Femur (tissue), 1 donor: Measurements from ENCODE around the gene CRTAC1.

ENCODE experiments used
- DNase-seq: peaks from one replicate; pipeline ENCODE4 v3.0.0-alpha.2; 2017

The CRTAC1 gene

GRCh38 chr10:97895084-97895483 lies 135.3 kb downstream of the CRTAC1 start:
- no peak for DNase-seq

DNA sequence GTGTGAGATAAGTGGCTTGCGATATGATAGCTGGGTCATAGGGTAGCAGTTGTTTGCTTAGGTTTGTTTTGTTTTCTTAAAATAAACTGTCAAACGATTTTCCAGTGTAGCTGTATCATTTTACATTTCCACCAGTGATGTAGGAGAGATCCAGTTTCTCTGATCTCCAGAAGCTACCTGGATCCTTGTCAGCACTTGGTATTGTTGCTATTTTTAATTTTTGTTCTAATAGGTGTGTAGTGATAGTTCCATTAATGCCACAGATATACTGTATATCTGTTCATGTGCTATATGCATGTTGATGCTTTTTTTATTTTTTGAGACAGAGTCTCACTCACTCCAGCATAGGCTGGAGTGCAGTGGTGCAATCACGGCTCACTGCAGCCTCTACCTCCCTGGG lies 136.3 kb downstream of the CRTAC1 start:
- DNase-seq: no peak

DNA sequence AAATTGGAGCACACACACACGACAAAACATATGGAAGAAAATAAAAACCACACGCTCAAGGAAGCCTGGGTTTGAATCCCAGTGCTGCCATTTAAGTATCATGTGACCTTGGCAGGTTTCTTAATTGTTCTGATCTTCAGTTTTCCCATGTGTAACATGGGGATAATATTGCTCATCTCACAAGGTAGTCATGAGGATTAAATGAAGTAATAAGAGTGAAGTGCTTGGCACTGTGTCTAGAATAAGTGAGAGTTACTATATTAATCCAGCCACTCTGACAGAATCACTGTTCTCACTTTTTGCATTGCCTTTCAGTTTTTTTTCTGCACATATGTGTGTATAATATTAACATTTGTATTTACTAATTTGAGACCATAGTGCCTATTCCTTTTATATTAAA lies 137.5 kb downstream of the CRTAC1 start:
- no peak for DNase-seq

- DNase-seq: no peak
Measured at GRCh38 chr10:97892506-97892905, 137.9 kb downstream of the CRTAC1 start.

DNA sequence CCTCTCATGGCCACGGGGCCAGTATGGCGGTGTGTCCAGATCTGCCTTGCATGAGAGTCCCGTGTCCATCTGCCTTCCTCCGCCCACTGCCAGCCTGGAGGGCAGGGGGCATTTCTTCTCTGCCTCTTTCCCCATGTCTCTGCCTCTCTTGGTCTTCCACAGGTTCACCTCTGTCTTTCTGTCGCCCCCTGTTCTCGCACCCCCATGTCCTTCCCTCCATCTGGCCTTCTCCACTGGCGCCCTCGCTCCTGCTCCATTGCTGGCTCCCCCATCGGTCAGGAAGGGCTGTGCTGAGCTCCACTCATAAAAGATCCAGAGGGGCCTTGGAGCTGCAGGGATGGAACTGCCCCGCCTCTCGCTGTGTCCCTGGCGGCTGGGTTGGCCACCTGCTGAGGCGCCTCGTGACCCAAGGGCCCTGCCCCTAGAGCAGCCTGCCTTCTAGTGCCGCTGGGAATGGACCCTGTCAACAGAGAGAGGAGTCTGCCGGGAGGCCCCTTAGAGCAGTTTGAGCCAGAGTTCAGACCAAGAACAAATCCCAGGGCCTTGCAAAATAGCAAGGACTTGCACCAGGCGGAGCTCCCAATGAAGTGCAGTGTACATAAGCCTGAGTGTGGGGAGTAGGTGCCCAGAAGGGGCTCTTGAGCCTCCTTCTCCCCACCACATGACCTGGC lies 138.8 kb downstream of the CRTAC1 start:
- no peak for DNase-seq

GRCh38 chr10:97889461-97890265 lies 140.8 kb downstream of the CRTAC1 start:
- DNase-seq: no peak

GRCh38 chr10:97888641-97889262 lies 141.7 kb downstream of the CRTAC1 start:
- DNase-seq: no peak

- DNase-seq: no peak
Measured at GRCh38 chr10:97888134-97888533, 142.3 kb downstream of the CRTAC1 start.

- no peak for DNase-seq
Measured at GRCh38 chr10:97887399-97887798, 143.0 kb downstream of the CRTAC1 start.

- no peak for DNase-seq
Measured at GRCh38 chr10:97886286-97886685, 144.1 kb downstream of the CRTAC1 start.

- no peak for DNase-seq
Measured at GRCh38 chr10:97883092-97883485, 147.3 kb downstream of the CRTAC1 start.

- DNase-seq: no peak
Measured at GRCh38 chr10:97882142-97883091, 148.0 kb downstream of the CRTAC1 start.

- DNase-seq: no peak
Measured at GRCh38 chr10:97880109-97880508, 150.3 kb downstream of the CRTAC1 start.

GRCh38 chr10:97879241-97879640 lies 151.2 kb downstream of the CRTAC1 start:
- no peak for DNase-seq

DNA sequence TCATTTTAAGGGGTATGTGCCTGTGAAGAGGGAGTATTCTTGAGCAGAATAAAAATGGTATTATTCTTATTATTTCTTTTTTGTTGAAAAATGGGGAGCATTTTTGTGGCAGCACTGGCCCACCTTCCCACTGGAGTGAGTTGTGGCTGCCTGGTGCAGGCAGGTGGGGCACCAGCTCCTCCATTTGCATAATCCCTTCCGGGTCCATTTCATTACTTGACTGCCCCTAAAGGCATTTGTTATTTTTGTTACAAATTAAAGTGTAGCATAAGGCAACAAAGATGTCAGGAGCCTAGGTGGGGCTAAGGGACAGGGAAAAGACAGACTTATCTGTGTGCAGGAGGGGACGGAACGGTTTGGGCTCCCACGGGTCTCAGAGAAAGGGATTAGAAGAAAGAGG lies 154.0 kb downstream of the CRTAC1 start:
- no peak for DNase-seq

DNA sequence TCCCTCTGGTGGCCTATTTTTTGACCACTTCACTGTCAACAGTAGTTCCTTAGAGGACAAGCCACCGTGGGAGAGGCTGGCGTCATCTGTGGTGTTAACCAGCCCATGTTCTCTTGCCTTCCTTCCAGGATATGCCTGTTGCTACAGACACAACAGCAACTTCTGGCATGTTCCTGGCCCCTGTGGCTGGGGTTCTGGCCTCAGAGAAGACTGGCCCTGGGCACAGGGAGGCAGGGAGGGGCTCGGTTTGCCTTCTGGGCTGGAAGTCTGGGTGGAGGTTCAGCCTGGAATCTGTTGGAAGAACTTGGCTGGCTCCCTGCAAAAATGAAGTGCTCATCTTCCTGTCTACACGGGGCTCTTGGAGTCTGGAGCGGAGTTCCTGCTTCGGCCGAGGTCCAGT lies 155.0 kb downstream of the CRTAC1 start:
- DNase-seq: peak; percentile 29

GRCh38 chr10:97874332-97874731 lies 156.1 kb downstream of the CRTAC1 start:
- no peak for DNase-seq

- no peak for DNase-seq
Measured at GRCh38 chr10:97873569-97873968, 156.9 kb downstream of the CRTAC1 start.

- no peak for DNase-seq
Measured at GRCh38 chr10:97870990-97871389, 159.4 kb downstream of the CRTAC1 start.

DNA sequence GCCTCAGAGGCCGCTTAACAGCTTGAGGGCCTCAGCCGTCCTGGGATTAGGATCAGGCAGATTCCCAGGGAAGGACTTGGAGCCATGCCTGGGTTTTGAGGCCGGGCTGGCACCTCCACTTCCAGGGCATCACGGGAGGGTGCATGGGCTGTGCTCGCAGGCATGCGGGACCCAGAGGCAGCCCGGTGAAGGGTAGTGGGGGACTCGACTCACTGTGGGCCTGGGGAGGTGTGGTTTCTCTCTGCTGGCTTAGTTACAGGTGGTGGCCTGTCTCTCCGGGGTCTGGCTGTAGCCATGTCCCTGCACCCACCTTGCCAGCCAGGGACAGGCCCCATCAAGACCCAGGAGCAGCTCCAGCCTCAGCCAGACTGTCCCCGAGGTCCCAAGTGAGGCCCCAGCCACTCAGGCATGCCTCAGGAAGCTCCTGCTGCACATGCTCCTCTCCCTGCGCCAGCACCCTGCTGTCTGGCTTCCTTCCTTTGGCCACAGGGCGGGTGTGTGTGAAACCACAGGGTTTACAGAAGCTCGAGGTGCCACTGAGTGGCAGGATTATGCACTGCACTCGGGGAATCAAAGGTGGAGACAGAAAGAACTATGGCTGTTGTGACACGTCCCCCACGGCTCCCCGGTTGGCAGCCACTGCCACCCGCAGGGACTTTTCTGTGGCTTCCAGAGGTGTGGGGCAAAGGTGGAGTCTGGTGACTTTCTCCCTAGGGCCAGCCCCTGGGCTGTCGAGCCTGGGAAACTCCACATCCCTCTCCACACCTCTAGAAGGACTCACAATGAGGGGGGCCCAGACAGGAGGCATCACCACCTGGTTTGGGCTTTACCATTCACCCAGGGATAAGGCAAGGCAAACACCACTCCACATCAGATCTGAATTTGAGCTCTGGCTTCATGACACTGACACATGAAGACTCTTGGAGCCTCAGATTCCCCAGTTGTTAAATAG lies 161.1 kb downstream of the CRTAC1 start:
- DNase-seq: peak; percentile 87

DNA sequence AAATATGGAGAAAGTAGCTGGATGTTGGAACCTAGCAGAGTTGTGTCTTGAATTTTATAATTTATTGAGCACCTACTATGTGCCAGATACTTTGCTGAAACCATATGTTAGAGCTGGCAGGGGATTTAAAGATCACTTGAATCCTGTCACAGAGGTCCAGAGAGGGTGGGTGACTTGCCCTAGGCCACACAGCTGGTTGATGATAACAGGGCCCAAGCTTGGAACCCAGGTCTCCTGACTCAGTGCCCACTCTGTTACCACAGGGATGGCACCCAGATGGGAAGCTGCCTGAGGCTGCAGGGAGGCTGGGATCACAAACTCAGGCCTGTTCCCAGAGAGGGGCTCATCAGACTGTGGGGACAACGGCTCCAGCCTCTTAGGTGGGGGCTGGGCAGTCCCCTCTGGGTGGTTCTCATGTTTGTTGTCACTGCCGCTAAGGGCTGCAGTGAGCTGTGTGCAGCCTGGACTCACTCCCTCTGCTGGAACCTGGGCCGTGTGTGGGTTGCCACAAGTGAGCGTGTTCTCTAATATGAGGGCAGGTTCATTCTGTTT lies 162.2 kb downstream of the CRTAC1 start:
- DNase-seq: no peak
